RWPE2 (cell line): ENCODE measurements around the gene FBXO41.

ENCODE experiments used
- ATAC-seq: fragments of 200-7000 bp; cut with Tn5 transposase; 3 replicates; pipeline ENCODE4 v1.9.1; 2021; ENCODE audit warnings: low read depth
- DNase-seq: peaks from one replicate; pipeline ENCODE4 v3.0.0-alpha.2; 2020; ENCODE audit warnings: low spot score
- H3K27ac ChIP-seq: fragments of 450-650 bp; 2 replicates; pipeline ENCODE4 v1.5.1; 2017; ENCODE audit warnings: mild to moderate bottlenecking; ENCODE audit not compliant: poor library complexity, severe bottlenecking
- H3K27me3 ChIP-seq: fragments of 250-450 bp; sonication (Bioruptor Pico); 2 replicates; pipeline ENCODE4 v1.5.1; 2021; ENCODE audit warnings: mild to moderate bottlenecking, moderate library complexity; ENCODE audit not compliant: insufficient read depth, poor library complexity, severe bottlenecking
- H3K36me3 ChIP-seq: fragments of 250-450 bp; sonication (Bioruptor Pico); 2 replicates; pipeline ENCODE4 v1.5.1; 2020; ENCODE audit warnings: low read depth, mild to moderate bottlenecking, moderate library complexity
- H3K4me1 ChIP-seq: fragments of 250-450 bp; sonication (Bioruptor Pico); 2 replicates; pipeline ENCODE4 v1.5.1; 2021; ENCODE audit warnings: mild to moderate bottlenecking, moderate library complexity; ENCODE audit not compliant: insufficient read depth, poor library complexity, severe bottlenecking
- H3K4me3 ChIP-seq: fragments of 250-450 bp; sonication (Bioruptor Pico); 2 replicates; pipeline ENCODE4 v1.5.1; 2021; ENCODE audit warnings: mild to moderate bottlenecking, moderate library complexity; ENCODE audit not compliant: severe bottlenecking
- H3K9me3 ChIP-seq: fragments of 250-450 bp; sonication (Bioruptor Pico); 2 replicates; pipeline ENCODE4 v1.5.1; 2021; ENCODE audit warnings: mild to moderate bottlenecking, moderate library complexity; ENCODE audit not compliant: severe bottlenecking
- TF ChIP-seq, protein P1 (sequence below): fragments of 450-650 bp; IDR thresholded peaks from one replicate; pipeline ENCODE4 v1.5.1; 2017; ENCODE audit warnings: mild to moderate bottlenecking, moderate library complexity; ENCODE audit not compliant: poor library complexity, severe bottlenecking

The FBXO41 gene

DNA sequence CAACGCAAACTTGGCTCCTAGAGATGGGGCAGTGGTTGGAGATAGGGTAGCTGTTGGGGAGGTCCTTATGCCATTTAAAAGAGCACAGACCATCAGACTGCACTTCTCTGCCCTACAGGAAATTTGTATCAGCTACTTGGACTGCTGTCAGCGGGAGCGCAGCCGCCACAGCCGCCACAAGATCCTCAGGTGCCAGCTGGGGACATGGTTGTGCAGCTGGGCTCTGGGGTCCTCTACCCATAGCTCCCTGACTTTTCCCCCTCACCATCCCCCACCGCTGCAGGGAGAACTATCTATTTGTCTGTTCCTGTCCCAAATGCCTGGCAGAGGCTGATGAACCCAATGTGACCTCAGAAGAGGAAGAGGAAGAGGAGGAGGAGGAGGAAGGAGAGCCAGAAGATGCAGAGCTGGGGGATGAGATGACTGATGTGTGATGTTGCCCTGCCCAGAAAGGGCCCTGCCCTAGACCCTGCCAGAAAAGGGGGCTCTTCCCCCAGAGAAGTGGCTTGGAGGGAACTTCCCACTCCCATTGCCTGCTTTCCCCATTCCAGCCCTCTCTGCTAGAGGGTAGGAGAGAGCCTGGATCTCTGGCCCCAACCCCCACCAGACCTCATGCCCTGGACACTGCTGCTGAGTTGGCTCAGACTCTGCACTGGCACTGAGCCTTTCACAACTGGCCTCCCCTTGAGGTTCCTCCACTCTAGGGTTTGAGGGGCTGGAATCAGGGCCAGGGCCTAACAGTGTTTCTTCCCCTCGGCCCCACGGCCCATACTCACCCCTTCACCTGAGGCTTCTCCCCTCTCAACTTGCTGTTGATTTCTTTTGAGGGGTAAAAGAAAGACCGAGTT, 58.5 kb downstream of the FBXO41 start:
- DNase-seq (no peak), ATAC-seq (no peak)

DNA sequence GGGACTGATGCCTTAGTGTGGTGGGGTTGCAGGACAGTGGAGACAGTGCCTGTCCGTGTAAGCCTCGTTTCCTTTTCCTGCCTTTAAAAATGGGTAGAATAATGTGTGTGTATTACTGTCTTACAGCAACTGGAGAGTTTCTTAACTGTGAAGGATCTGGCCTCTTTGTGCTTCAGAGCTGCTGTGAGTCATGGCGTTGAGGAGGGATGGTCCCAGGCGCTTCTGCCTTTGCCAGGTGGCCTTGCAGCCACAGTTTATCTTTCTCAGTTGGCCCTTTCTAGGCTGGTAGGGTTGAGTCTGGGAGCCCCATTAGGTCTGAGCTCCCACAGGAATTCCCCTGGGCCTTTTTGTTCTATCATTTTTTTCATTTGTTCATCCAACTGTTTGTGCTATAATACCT, 60.5 kb downstream of the FBXO41 start:
- TF ChIP-seq, protein P1, sequence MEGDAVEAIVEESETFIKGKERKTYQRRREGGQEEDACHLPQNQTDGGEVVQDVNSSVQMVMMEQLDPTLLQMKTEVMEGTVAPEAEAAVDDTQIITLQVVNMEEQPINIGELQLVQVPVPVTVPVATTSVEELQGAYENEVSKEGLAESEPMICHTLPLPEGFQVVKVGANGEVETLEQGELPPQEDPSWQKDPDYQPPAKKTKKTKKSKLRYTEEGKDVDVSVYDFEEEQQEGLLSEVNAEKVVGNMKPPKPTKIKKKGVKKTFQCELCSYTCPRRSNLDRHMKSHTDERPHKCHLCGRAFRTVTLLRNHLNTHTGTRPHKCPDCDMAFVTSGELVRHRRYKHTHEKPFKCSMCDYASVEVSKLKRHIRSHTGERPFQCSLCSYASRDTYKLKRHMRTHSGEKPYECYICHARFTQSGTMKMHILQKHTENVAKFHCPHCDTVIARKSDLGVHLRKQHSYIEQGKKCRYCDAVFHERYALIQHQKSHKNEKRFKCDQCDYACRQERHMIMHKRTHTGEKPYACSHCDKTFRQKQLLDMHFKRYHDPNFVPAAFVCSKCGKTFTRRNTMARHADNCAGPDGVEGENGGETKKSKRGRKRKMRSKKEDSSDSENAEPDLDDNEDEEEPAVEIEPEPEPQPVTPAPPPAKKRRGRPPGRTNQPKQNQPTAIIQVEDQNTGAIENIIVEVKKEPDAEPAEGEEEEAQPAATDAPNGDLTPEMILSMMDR, result no peak
- no peaks in the 10 kb centered on the region for H3K4me1 ChIP-seq
- no peak for ATAC-seq
- no peaks in the 10 kb centered on the region for H3K27me3 ChIP-seq
- no peak overlapping the region for H3K4me3 ChIP-seq
- no peak for DNase-seq
- peaks cover 26% of the 10 kb centered on the region for H3K36me3 ChIP-seq
- no peak overlapping the region for H3K27ac ChIP-seq
- H3K9me3 ChIP-seq, result no peaks in the 10 kb centered on the region

More for the DNA sequence above, 58.5 kb downstream of the FBXO41 start:
- H3K9me3 ChIP-seq, result no peaks in the 10 kb centered on the region
- TF ChIP-seq, protein P1, result no peak
- no peak overlapping the region for H3K4me3 ChIP-seq
- peaks cover 16% of the 10 kb centered on the region for H3K36me3 ChIP-seq
- no peaks in the 10 kb centered on the region for H3K27me3 ChIP-seq
- no peaks in the 10 kb centered on the region for H3K4me1 ChIP-seq
- no peak overlapping the region for H3K27ac ChIP-seq

DNA sequence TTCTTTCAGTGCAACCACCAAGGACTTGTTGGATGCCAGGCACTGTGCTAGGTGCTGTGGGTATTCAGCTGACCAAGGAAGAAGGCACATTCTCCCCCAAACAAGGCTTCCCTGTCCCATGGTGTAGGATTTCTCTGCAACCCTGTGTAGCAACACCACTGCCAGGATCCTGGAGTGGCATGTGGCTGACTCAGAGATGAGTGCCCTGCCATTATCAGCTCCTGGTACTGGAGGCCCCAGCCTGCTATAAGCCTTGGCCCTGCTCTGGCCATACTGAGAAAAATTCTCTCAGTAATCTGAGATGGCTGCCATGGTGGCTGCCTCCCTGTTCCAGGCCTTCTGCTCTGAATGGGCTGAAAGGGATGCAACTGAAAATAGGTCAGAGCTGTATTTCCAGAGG, 66.0 kb downstream of the FBXO41 start:
- Histone ChIP-seq H3K27ac (no peak overlapping the region), H3K36me3 (peaks cover 23% of the 10 kb centered on the region; the same call in 1 of the 2 replicates), H3K27me3 (no peaks in the 10 kb centered on the region), H3K4me1 (peaks cover 7% of the 10 kb centered on the region), H3K9me3 (no peaks in the 10 kb centered on the region), H3K4me3 (no peak overlapping the region)
- DNase-seq (no peak), ATAC-seq (peak; percentile 62)
- TF ChIP-seq, protein P1, result no peak

DNA sequence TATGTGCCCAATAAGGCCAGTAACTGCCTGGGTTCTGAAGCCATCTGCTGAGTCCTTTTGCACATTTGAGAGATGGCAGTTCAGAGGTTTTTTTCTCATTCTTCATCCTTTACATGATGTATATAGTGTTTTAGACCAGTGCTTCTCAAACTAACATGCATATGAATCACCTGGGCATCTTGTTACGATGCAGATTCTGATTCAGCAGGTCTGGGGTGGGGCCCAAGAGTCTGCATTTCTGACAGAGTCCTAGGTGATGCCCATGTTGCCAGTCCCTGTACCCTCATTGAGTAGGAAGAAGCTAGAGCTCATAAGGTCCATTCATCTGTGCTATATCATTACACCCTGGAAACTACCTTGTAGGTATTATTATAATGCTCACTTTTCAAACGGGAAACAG, 66.5 kb downstream of the FBXO41 start:
- H3K36me3 ChIP-seq, result peaks cover 21% of the 10 kb centered on the region; the same call in 1 of the 2 replicates
- TF ChIP-seq, protein P1, result no peak
- ATAC-seq (no peak), DNase-seq (no peak)
- no peaks in the 10 kb centered on the region for H3K9me3 ChIP-seq
- H3K27ac ChIP-seq, result no peak overlapping the region
- peaks cover 7% of the 10 kb centered on the region for H3K4me1 ChIP-seq
- no peak overlapping the region for H3K4me3 ChIP-seq
- no peaks in the 10 kb centered on the region for H3K27me3 ChIP-seq

DNA sequence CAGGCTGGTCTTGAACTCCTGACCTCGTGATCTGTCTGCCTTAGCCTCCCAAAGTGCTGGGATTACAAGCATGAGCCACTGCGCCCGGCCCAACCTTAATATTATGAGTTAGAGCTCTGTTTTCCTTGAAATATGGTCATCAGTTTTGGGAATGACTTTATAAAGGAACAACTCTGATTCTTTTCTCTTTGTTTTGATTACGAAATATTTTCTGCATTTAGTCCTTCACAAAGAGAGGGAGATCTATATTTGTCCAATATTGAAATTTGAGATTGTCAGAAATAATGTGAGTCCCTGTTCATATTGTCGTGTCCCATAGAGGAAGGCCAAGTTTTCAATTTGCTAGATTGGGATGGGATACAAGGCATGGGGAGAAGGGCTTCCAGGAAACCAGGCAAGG, 67.1 kb downstream of the FBXO41 start:
- Histone ChIP-seq H3K4me3 (no peak overlapping the region), H3K36me3 (peaks cover 21% of the 10 kb centered on the region; the same call in 1 of the 2 replicates), H3K4me1 (peaks cover 7% of the 10 kb centered on the region), H3K9me3 (no peaks in the 10 kb centered on the region), H3K27me3 (no peaks in the 10 kb centered on the region), H3K27ac (no peak overlapping the region)
- TF ChIP-seq, protein P1, result no peak
- no peak for ATAC-seq
- no peak for DNase-seq
